Natural killer cell (primary cell): Measurements from ENCODE around the gene ASMT. TPM values are rescaled to one million over a fixed set of nuclear protein-coding genes. Genes with fewer than 3 reads are reported as not detected.

Experiments used
- ATAC-seq, 3 donors: fragments of 150-1000 bp in 2 of 3; fragments of 200-7000 bp in 1 of 3; cut with Tn5 transposase; 1 replicate in 1 of 3; 2 replicates in 2 of 3; pipeline ENCODE4 v1.10.0; 2021; ENCODE audit warnings: mild to moderate bottlenecking in 2 of 3, moderate library complexity in 2 of 3
- DNase-seq, 2 donors: peaks; one replicate each; pipeline versions ENCODE4 v3.0.0 to v3.0.0-alpha.2; 2013 to 2021; ENCODE audit warnings: mixed read lengths in 1 of 2
- H3K27ac ChIP-seq: one replicate; pipeline ENCODE4 v1.5.1; 2013; ENCODE audit warnings: mild to moderate bottlenecking, low read length
- H3K27me3 ChIP-seq: one replicate; pipeline ENCODE4 v1.6.1; 2013; ENCODE audit warnings: low read length; ENCODE audit not compliant: control insufficient read depth, insufficient read depth
- H3K36me3 ChIP-seq: one replicate; pipeline ENCODE4 v1.6.1; 2013; ENCODE audit warnings: low read length; ENCODE audit not compliant: control insufficient read depth, insufficient read depth
- H3K4me1 ChIP-seq: one replicate; pipeline ENCODE4 v1.6.1; 2013; ENCODE audit warnings: low read length; ENCODE audit not compliant: control insufficient read depth, insufficient read depth
- H3K4me3 ChIP-seq: one replicate; pipeline ENCODE4 v1.5.1; 2013; ENCODE audit warnings: low read length
- H3K9me3 ChIP-seq: one replicate; pipeline ENCODE4 v1.6.1; 2013; ENCODE audit warnings: low read length; ENCODE audit not compliant: control insufficient read depth, insufficient read depth
- H3K27ac Mint-ChIP-seq, 2 donors: one replicate each; pipeline ENCODE4 v1.8.0; 2022; ENCODE audit warnings: mild to moderate bottlenecking in 2 of 2, mixed read lengths in 2 of 2, moderate library complexity in 1 of 2
- H3K27me3 Mint-ChIP-seq, 2 donors: one replicate each; pipeline ENCODE4 v1.8.0; 2022; ENCODE audit warnings: low read depth in 2 of 2, mixed read lengths in 2 of 2
- H3K36me3 Mint-ChIP-seq: one replicate; pipeline ENCODE4 v1.8.0; 2022; ENCODE audit warnings: mixed read lengths
- H3K4me1 Mint-ChIP-seq, 2 donors: one replicate each; pipeline ENCODE4 v1.8.0; 2022; ENCODE audit warnings: mixed read lengths in 2 of 2
- H3K4me3 Mint-ChIP-seq: one replicate; pipeline ENCODE4 v1.8.0; 2022; ENCODE audit warnings: mild to moderate bottlenecking, moderate library complexity, mixed read lengths
- H3K9me3 Mint-ChIP-seq, 2 donors: one replicate each; pipeline ENCODE4 v1.8.0; 2022; ENCODE audit warnings: mixed read lengths in 2 of 2
- CTCF ChIP-seq: fragments of 200-600 bp; IDR thresholded peaks from one replicate; pipeline ENCODE4 v1.8.0; 2022; ENCODE audit warnings: antibody characterized with exemption
- WGBS: methylation state at CpG from one replicate; pipeline ENCODE4 v1.1.7; 2013; ENCODE audit warnings: missing lambda C conversion rate; ENCODE audit not compliant: insufficient coverage; 5-methylcytosine and 5-hydroxymethylcytosine counted together
- intact Hi-C: fragments of 100-400 bp; cut with micrococcal nuclease; formaldehyde crosslinking; loops from one replicate; pipeline ENCODE4 v1.14.2; 2022
- total RNA-seq, 4 donors: library from RNA; stranded (reverse); fragments of 120-200 nt in 1 of 4; gene quantifications; one replicate each; pipeline versions ENCODE4 v1.2.3 to v1.2.4, GENCODE V29; 2013 to 2022

Gene ASMT
- total RNA-seq, 3 donors from 2014 or later (not counting 1 experiment from before 2014, with no cell fraction given): 0.79 to 1.8 (median 1.5) TPM

DNA sequence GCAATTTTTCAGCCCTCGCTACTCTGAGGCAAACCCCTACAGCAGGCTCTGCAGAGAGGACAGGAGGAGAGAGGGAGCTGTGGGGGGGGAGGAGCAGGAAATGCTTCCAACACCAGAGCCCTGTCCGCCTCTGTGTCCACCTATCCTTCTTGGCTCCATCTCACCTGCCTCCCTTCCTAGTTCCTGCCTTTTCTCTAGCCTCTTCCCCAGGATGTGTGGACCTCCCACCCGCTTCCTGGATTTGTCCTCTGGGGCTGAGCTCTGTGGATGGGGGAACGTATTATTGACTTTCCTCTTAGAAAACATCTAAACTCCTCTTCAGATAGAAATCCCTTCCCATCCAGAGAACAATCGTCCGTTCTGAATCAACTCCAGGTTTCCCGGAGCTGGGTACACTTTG, 14.4 kb downstream of the ASMT start:
- no peak for ATAC-seq
- Histone ChIP-seq H3K36me3 (no peaks in the 10 kb centered on the region), H3K27ac (no peak overlapping the region), H3K9me3 (no peaks in the 10 kb centered on the region), H3K4me1 (no peaks in the 10 kb centered on the region), H3K4me3 (no peak overlapping the region), H3K27me3 (no peaks in the 10 kb centered on the region)
- Mint-ChIP-seq H3K9me3 (no peaks in the 10 kb centered on the region), H3K36me3 (no peaks in the 10 kb centered on the region), H3K27me3 (no peaks in the 10 kb centered on the region), H3K4me3 (no peak overlapping the region), H3K4me1 (no peaks in the 10 kb centered on the region), H3K27ac (no peak overlapping the region)
- 85% methylated on average over 4 of the region's 7 CpGs for WGBS
- no peak for TF ChIP-seq CTCF
- no peak for DNase-seq
- intact Hi-C loops: no loop called here

DNA sequence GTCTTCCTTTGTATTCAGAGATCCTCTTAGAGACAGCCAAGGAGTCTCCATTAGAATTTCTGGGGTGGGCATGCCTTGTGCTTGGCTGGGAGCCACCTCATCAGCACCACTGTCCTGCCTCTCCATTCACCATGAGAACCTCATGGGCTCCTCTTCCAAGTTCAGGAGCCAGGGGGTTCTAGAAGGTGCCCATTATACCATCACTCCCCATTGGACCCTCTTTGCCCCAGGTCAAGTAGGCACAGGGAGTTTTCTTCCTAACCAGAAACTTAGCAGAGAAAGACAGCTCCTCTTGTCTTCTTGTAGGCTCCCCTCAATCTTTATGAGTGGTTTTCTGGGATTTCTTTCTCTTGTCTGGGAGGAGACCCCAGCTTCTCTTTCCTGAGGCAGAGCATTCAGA, 31.1 kb downstream of the ASMT start:
- H3K9me3 Mint-ChIP-seq: peaks cover 2 to 12% of the 10 kb centered on the region in 2 donors
- Histone ChIP-seq H3K27ac (no peak overlapping the region), H3K4me3 (no peak overlapping the region), H3K9me3 (peaks cover 9% of the 10 kb centered on the region), H3K4me1 (peaks cover 5% of the 10 kb centered on the region), H3K27me3 (no peaks in the 10 kb centered on the region), H3K36me3 (no peaks in the 10 kb centered on the region)
- H3K36me3 Mint-ChIP-seq: peaks cover 10% of the 10 kb centered on the region
- H3K27me3 Mint-ChIP-seq: peaks cover 7 to 13% of the 10 kb centered on the region in 2 donors
- H3K4me3 Mint-ChIP-seq: no peak overlapping the region
- DNase-seq (no peak), ATAC-seq (no peak)
- intact Hi-C loops: no loop called here
- no peak for TF ChIP-seq CTCF
- peaks cover 0 to 6% of the 10 kb centered on the region in 2 donors for H3K4me1 Mint-ChIP-seq
- no peak overlapping the region for H3K27ac Mint-ChIP-seq

- DNase-seq (no peak), ATAC-seq (no peak)
- H3K4me1 Mint-ChIP-seq: peaks cover 5 to 6% of the 10 kb centered on the region in 2 donors
- Histone ChIP-seq H3K36me3 (no peaks in the 10 kb centered on the region), H3K4me1 (peaks cover 5% of the 10 kb centered on the region), H3K27me3 (no peaks in the 10 kb centered on the region), H3K27ac (no peak overlapping the region), H3K9me3 (peaks cover 9% of the 10 kb centered on the region), H3K4me3 (no peak overlapping the region)
- 64% methylated on average over 5 of the region's 8 CpGs for WGBS
- intact Hi-C loops: no loop called here
- H3K9me3 Mint-ChIP-seq: peaks cover 2 to 12% of the 10 kb centered on the region in 2 donors
- TF ChIP-seq CTCF: no peak
- H3K27ac Mint-ChIP-seq: no peak overlapping the region
- no peak overlapping the region for H3K4me3 Mint-ChIP-seq
- H3K27me3 Mint-ChIP-seq: peaks cover 7 to 13% of the 10 kb centered on the region in 2 donors
- H3K36me3 Mint-ChIP-seq: peaks cover 10% of the 10 kb centered on the region
These were observed 34.8 kb downstream of the ASMT start for GRCh38 chrX:1649621-1650020.
